HG03378 (cell line): ENCODE measurements around the gene ZNF134.

Experiments used
- ATAC-seq: cut with Tn5 transposase; IDR thresholded peaks from one replicate; pipeline ENCODE4 v1.9.1; 2021; ENCODE audit warnings: mild to moderate bottlenecking, moderate library complexity; ENCODE audit not compliant: unreplicated experiment

The ZNF134 gene

DNA sequence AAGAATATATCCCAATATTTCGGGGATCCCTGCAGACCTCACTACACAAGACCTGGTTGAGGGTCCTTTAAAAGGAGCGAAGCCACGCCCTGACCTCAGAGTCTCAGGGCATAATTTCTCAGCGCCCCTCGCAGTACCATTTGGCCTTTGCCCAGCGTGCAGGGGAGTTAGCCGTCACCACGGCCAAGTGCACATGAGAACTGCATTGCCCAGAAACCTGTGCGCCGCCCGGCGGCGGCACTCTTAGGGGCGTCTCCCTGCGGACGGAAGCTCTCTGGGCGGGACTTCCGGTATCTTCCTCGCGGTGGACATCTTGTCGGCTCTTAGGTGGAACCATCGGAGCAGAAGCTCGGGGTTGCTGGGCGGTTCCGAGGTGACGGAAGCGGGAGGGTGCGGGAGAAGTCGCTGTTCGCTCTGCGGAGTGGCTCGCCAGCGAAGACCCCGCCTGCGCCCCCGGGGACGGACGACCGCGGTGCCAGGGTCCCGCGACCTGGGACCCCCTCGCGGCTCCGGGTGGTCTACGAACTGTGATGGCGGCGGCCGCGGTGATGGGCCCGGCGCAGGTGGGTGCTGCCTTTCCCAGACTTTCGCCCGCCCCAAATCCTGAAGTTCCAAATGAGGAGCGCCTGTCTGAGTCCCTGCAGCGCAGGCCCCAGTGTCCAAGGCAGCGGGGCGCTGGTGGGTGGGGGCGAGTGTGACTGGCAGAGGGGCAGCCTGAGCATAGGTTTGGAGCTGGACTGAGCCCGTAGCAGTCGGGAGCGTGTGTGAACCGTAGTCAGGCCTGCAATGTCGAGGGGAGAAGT lies at the start of gene ZNF134:
Gene ZNF134, plus strand, starts transcription at position 302 of the 803 bp plus-strand sequence. CDS start 5,227 bp downstream, outside the sequence.
- peak; percentile 75 for ATAC-seq

- ATAC-seq, result no peak
These were observed 47.4 kb upstream of the ZNF134 start for GRCh38 chr19:57566396-57567265.

DNA sequence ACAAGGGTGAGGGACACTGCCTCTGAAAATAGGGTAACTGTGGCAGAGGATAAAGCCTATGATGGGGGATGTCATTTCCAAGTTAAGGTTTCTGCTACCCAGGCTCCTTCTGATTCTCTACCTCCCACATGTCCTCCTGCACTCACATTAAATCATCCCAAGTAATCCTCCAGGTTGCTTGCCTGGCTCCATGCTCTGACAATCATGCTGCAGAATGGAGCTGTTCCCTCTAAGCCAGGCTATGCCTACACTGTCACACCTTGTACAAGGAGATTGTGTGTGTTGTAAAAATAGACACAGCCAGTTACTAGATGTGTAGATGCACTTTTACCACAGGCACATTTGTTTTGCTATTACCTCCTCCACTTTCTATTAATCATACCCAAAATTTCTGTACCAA lies 43.3 kb upstream of the ZNF134 start:
- no peak for ATAC-seq

GRCh38 chr19:57572415-57572947 lies 41.6 kb upstream of the ZNF134 start:
- ATAC-seq, result no peak

- no peak for ATAC-seq
These were observed 37.4 kb upstream of the ZNF134 start for GRCh38 chr19:57576661-57577060.

DNA sequence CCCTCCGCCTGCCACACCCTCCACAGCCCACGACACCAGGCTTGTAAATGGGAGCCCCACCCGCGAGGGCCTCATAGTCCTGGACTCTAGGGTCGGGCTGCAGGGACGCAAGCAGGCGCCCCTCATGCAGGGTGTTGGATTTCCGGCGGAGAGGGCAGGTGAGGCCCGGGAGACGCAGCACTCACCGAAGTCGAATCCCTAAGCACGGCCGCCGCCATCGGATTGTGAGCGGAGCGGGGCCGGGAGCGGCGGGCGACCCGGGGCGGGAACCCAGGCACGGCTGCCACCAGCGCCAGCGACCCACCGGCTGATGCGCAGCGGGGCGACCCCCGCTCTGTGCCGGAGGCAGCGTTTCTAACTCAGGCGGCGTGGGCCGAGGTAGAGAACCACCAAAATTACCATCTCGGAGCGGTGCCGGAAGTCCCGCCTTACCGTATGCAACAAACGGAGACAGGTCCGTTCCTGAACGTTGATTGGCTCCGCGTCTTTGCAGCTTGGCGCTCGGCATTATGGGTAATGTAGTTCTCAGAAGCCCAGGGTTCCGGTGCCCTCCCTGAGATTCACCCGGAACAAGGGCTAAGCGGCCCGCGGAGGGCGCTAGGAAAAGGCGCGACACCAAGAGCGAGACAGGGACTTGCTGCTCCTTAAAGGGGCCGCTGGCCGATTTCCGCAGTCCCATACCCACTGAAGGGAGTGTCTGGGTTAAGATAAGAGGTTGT lies 35.4 kb upstream of the ZNF134 start, which contains the start of gene ZNF416:
Gene ZNF416, minus strand, starts transcription at position 425 of the 719 bp plus-strand sequence. Its CDS starts 207 bp downstream, at position 218.
- peak; percentile 94 for ATAC-seq

DNA sequence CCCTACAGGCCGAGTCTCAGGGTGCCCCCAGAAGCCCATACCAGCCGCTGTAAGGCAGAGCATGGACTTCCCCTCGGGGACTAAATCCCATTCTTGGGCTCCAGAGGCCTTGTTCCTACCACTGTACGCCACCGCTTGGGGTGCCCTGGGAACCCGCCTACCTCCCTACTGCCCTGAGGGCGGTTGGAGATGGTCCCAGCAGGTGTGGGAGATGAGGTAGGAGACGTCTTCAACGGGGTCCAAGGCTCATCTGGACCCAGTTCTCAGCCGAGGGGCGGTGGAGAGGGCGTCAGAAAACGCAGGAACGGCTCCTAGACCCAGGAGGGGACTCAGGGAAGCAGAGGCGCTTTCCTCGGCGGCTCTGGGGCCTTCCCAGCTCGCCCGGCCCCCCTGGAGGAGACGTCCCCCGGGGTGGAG lies 30.9 kb upstream of the ZNF134 start:
- no peak for ATAC-seq

GRCh38 chr19:57583521-57584416 lies 30.3 kb upstream of the ZNF134 start, which contains the start of gene ZIK1:
Gene ZIK1 (plus strand): TSS chr19:57584145. CDS start chr19:57584357, 212 bp downstream.
- ATAC-seq, result peak; percentile 70

GRCh38 chr19:57587529-57587928 lies 26.5 kb upstream of the ZNF134 start:
- ATAC-seq, result no peak

DNA sequence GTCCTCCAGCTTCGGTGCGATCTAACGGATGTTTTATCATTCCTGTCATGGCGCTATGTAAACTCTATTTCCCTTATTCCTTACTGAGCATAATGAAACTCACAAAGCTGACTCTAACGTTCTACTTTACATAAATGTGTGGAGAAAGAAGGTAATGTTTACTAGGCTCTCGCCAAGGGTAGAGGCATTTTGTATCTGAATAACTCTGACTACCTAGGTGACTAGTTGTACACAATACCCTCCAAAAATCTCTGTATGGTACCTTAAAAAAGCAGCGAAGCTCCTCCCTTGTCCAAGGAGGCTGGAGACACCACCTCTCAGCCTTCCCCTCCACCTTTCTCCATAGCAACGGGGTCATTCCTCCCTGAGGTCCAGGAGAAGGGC lies 14.7 kb upstream of the ZNF134 start:
- ATAC-seq, result no peak

GRCh38 chr19:57599761-57600383 lies 14.2 kb upstream of the ZNF134 start, which contains the start of gene ZNF530:
Gene ZNF530 (plus strand): TSS chr19:57599885. CDS start chr19:57604346, 4,461 bp downstream.
- ATAC-seq, result peak; percentile 85

GRCh38 chr19:57606931-57607330 lies 7.1 kb upstream of the ZNF134 start:
- ATAC-seq, result no peak

DNA sequence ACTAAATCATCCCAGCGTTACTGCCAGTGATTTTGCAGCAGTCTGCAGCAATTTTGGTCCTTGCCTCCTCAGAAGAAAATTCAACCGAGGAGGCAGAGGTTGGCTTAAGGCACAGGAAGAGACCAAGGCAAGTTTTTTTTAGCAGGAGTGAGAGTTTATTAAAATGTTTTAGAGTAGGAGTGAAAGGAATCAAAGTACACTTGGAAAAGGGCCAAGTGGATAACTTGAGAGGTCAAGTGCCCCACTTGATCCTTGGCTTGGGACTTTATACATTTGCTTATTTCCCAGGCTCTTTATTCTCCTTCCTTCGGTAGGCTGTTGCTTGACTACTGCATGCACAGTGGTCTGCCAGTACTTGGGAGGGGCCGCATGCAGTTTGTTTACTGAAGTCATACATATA lies 2.9 kb upstream of the ZNF134 start:
- ATAC-seq, result no peak

DNA sequence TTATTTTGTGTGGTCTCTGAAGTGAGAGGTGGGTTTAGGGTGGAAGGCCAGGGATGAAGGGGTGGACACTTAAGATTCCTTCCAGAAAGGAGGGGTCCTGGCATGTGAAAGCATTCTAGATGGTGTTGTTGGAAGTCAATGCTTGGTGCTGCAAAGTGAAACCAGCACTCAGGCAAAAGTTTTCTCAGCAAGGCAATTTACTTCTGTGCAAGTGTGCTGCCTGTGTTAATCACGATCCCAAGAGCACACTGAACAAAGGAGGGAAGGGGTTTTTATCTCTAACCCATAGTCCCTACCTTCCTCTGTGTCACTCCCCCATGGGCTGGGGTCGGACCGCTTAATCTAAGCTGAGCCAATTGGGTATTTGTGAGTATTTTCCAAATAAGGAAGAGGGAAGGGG lies 1.3 kb downstream of the ZNF134 start:
- ATAC-seq, result no peak

DNA sequence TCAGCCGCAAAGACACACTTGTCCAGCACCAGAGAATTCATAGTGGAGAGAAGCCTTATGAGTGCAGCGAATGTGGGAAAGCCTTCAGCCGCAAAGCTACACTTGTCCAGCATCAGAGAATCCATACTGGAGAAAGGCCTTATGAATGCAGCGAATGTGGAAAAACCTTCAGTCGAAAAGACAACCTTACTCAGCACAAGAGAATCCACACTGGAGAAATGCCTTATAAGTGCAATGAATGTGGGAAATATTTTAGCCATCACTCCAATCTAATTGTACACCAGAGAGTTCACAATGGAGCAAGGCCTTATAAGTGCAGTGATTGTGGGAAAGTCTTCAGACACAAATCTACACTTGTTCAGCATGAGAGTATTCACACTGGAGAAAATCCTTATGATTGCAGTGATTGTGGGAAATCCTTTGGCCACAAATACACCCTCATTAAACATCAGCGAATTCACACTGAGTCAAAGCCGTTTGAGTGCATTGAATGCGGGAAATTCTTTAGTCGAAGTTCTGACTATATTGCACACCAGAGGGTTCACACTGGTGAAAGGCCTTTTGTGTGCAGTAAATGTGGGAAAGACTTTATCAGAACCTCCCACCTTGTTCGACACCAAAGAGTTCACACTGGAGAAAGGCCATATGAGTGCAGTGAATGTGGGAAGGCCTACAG lies 6.8 kb downstream of the ZNF134 start:
- no peak for ATAC-seq

- no peak for ATAC-seq
These were observed 9.0 kb downstream of the ZNF134 start for GRCh38 chr19:57623091-57623490.

- ATAC-seq, result peak; percentile 96
These were observed 19.2 kb downstream of the ZNF134 start, which contains the start of gene ZNF211 for GRCh38 chr19:57632987-57633831. Gene ZNF211 (plus strand): TSS chr19:57633168. CDS start chr19:57633347, 179 bp downstream.

DNA sequence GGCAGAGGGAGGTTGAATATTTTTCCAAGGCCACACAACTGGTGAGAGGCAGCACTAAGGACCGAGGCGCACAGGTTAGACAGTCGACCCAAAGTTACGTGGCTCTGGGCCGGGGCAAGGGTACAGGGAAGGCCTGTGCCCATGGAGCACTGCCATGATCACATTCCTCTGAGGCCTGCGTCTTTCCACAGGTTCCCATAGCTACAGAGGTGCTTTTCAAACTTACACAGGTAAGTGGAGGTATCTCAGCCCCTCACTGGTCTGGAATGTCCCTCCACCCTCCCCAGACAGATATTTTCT lies 19.7 kb downstream of the ZNF134 start:
- no peak for ATAC-seq
